ENCODE measurements around the gene COA8. TPM values are rescaled to one million over a fixed set of nuclear protein-coding genes. Genes with fewer than 3 reads are reported as not detected.

Gene COA8
- total and polyA plus RNA-seq, 10 of the 15 experiments (the other 5 are each of a cell fraction or from before 2014, with no cell fraction given): 6.1 to 69.5 (median 25.8) TPM

DNA sequence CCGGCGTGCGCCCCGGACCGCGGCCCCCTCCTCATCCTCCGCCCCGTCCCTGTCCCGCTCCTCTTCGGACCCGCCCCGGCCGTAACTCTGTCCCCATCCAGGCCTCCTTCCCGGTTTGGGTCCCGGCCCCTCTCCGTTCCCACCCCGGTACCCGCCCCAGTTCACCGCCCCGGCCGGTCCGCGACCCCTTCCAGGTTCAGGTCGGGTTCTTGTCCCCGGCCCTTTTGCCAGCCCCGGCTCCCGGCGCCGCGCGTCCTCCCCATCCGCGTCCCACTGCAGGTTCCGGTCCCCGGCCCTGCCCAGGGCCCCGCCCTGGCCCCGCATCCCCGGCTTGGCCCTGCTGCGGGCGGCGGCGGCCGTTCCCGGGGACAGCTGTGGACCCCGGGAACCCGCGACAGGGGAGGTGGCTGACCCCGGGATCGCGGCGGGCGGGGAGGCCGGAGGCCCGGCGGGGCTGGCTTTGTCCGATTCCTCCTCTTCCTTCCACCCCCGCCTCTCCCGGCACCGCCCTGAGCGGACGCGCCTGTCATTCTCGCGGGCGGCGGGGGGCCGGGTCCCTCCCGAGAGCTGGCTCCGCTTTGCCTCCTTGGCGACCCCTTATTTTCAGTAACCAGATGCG is 66.9 kb downstream of the COA8 start (continued):
- TF ChIP-seq, protein P1, sequence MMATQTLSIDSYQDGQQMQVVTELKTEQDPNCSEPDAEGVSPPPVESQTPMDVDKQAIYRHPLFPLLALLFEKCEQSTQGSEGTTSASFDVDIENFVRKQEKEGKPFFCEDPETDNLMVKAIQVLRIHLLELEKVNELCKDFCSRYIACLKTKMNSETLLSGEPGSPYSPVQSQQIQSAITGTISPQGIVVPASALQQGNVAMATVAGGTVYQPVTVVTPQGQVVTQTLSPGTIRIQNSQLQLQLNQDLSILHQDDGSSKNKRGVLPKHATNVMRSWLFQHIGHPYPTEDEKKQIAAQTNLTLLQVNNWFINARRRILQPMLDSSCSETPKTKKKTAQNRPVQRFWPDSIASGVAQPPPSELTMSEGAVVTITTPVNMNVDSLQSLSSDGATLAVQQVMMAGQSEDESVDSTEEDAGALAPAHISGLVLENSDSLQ (IDR thresholded peaks at IDR 0.05): peak; percentile 84
- TF ChIP-seq, protein P2, sequence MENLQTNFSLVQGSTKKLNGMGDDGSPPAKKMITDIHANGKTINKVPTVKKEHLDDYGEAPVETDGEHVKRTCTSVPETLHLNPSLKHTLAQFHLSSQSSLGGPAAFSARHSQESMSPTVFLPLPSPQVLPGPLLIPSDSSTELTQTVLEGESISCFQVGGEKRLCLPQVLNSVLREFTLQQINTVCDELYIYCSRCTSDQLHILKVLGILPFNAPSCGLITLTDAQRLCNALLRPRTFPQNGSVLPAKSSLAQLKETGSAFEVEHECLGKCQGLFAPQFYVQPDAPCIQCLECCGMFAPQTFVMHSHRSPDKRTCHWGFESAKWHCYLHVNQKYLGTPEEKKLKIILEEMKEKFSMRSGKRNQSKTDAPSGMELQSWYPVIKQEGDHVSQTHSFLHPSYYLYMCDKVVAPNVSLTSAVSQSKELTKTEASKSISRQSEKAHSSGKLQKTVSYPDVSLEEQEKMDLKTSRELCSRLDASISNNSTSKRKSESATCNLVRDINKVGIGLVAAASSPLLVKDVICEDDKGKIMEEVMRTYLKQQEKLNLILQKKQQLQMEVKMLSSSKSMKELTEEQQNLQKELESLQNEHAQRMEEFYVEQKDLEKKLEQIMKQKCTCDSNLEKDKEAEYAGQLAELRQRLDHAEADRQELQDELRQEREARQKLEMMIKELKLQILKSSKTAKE (IDR thresholded peaks at IDR 0.05; ENCODE audit: low read depth, poor library complexity, severe bottlenecking): no peak
- TF ChIP-seq POLR2A (IDR thresholded peaks at IDR 0.05; ENCODE audit: low read depth, low read length) (no peak), BHLHE40 (IDR thresholded peaks at IDR 0.05; ENCODE audit: borderline replicate concordance in 1 of 2, low read depth in 2 of 2, low read length in 1 of 2) (peak in 1 of 2 experiments; percentile 13; a peak in 1 of 4 replicates), RAD51 (IDR thresholded peaks at IDR 0.05) (no peak), EGR1 (IDR thresholded peaks at IDR 0.05; ENCODE audit: borderline replicate concordance in 1 of 2, low read depth in 2 of 2, low read length in 2 of 2) (peak in 1 of 2 experiments; percentile 77; a peak in 1 of 3 replicates), PML (IDR thresholded peaks at IDR 0.05; ENCODE audit: low read length) (no peak), WRNIP1 (IDR thresholded peaks at IDR 0.05; ENCODE audit: borderline replicate concordance, low read depth, low read length) (no peak), HCFC1 (IDR thresholded peaks at IDR 0.05; ENCODE audit: low read length) (0 out of 2 replicates have a peak, but pooled peaks have one; percentile 11), RCOR1 (conservative IDR thresholded peaks at IDR 0.05; ENCODE audit: low read depth, low read length) (no peak), TARDBP (IDR thresholded peaks at IDR 0.05; ENCODE audit: borderline replicate concordance) (no peak), GATAD2B (conservative IDR thresholded peaks at IDR 0.05; ENCODE audit: low read depth) (peak; percentile 29; the same call in 1 of the 2 replicates), FOXK2 (IDR thresholded peaks at IDR 0.05) (no peak), ATF7 (IDR thresholded peaks at IDR 0.05; ENCODE audit: low read depth) (no peak), SMARCA5 (IDR thresholded peaks at IDR 0.05) (peak; percentile 33; the same call in 1 of the 2 replicates)
- TF ChIP-seq, protein P3, sequence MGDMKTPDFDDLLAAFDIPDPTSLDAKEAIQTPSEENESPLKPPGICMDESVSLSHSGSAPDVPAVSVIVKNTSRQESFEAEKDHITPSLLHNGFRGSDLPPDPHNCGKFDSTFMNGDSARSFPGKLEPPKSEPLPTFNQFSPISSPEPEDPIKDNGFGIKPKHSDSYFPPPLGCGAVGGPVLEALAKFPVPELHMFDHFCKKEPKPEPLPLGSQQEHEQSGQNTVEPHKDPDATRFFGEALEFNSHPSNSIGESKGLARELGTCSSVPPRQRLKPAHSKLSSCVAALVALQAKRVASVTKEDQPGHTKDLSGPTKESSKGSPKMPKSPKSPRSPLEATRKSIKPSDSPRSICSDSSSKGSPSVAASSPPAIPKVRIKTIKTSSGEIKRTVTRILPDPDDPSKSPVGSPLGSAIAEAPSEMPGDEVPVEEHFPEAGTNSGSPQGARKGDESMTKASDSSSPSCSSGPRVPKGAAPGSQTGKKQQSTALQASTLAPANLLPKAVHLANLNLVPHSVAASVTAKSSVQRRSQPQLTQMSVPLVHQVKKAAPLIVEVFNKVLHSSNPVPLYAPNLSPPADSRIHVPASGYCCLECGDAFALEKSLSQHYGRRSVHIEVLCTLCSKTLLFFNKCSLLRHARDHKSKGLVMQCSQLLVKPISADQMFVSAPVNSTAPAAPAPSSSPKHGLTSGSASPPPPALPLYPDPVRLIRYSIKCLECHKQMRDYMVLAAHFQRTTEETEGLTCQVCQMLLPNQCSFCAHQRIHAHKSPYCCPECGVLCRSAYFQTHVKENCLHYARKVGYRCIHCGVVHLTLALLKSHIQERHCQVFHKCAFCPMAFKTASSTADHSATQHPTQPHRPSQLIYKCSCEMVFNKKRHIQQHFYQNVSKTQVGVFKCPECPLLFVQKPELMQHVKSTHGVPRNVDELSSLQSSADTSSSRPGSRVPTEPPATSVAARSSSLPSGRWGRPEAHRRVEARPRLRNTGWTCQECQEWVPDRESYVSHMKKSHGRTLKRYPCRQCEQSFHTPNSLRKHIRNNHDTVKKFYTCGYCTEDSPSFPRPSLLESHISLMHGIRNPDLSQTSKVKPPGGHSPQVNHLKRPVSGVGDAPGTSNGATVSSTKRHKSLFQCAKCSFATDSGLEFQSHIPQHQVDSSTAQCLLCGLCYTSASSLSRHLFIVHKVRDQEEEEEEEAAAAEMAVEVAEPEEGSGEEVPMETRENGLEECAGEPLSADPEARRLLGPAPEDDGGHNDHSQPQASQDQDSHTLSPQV (IDR thresholded peaks at IDR 0.05): no peak
- TF ChIP-seq, protein P4, sequence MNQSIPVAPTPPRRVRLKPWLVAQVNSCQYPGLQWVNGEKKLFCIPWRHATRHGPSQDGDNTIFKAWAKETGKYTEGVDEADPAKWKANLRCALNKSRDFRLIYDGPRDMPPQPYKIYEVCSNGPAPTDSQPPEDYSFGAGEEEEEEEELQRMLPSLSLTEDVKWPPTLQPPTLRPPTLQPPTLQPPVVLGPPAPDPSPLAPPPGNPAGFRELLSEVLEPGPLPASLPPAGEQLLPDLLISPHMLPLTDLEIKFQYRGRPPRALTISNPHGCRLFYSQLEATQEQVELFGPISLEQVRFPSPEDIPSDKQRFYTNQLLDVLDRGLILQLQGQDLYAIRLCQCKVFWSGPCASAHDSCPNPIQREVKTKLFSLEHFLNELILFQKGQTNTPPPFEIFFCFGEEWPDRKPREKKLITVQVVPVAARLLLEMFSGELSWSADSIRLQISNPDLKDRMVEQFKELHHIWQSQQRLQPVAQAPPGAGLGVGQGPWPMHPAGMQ (IDR thresholded peaks at IDR 0.05; ENCODE audit: borderline replicate concordance): no peak
- TF ChIP-seq, protein P5, sequence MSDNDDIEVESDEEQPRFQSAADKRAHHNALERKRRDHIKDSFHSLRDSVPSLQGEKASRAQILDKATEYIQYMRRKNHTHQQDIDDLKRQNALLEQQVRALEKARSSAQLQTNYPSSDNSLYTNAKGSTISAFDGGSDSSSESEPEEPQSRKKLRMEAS (IDR thresholded peaks at IDR 0.05; ENCODE audit: low read depth, low read length): no peak
